Ishikawa (cell line): ENCODE measurements around the gene NHSL2.

Experiments used
- CEBPB ChIP-seq: IDR thresholded peaks from 2 replicates; pipeline ENCODE4 v1.6.1; 2012
- FOXM1 ChIP-seq: IDR thresholded peaks from 2 replicates; pipeline ENCODE4 v1.6.1; 2012; ENCODE audit warnings: low read depth, borderline replicate concordance
- MAX ChIP-seq: IDR thresholded peaks from 2 replicates; pipeline ENCODE4 v1.6.1; 2012
- NFIC ChIP-seq: IDR thresholded peaks from 2 replicates; pipeline ENCODE4 v1.6.1; 2012
- RAD21 ChIP-seq: IDR thresholded peaks from 2 replicates; pipeline ENCODE4 v1.6.1; 2012; ENCODE audit warnings: low read depth
- REST ChIP-seq: IDR thresholded peaks from 2 replicates; pipeline ENCODE4 v1.6.1; 2012; ENCODE audit warnings: low read depth, mild to moderate bottlenecking
- TCF12 ChIP-seq: IDR thresholded peaks from 2 replicates; pipeline ENCODE4 v1.6.1; 2012; ENCODE audit warnings: low read depth
- YY1 ChIP-seq: IDR thresholded peaks from 2 replicates; pipeline ENCODE4 v1.6.1; 2012; ENCODE audit warnings: low read depth

DNA sequence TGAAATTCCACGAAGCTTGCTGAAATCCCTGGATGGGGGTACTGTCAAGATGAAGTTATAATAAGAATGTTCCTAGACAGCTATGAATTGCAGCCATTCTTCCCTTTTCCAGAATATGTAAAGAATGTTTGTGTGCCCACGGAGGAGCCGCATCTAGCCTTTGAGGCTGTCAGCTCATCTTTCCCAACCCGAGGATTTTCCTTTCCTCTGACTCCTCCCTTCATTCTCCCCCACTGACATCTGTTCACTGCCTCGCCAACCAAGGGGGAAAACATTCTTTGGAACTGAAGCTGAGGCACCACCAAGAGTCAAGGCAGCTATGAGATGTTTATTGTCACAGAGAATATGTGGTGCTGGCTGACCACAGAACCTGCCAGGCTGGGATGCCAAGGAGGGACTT, 8.8 kb downstream of the NHSL2 start:
- TF ChIP-seq FOXM1: no peak
- no peak for TF ChIP-seq YY1
- TF ChIP-seq CEBPB: no peak
- TF ChIP-seq MAX: no peak
- no peak for TF ChIP-seq RAD21
- no peak for TF ChIP-seq NFIC
- no peak for TF ChIP-seq REST
- TF ChIP-seq TCF12: no peak
